Measurements from ENCODE around the gene L3MBTL4.
"Not testable (repeated sequence)": the region's sequence is repeated elsewhere in the genome, so short reads cannot be mapped to it uniquely, and the experiment has no call there.

L3MBTL4 gene

DNA sequence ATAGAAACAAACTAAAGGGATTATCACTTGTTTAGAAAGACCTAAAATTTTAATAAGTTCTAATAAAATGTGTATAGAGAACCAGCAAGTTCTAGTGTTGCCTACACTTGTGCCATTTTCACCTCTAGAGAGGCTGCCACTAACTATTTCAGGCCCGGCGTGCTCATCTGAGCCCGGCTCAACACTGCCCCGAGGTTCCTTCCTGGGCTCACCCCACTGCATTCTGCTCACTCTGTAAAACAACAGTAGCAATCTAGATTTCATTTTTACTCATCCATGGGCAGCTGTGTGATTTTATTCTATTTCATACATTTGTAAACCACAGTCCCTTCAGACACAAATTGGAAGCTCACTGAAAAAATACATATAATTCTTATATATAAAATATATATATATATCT lies 253.2 kb downstream of the L3MBTL4 start:
- Mint-ChIP-seq H3K36me3 (peaks cover 6% of the 10 kb centered on the region), H3K4me3 (no peak overlapping the region), H3K4me1 (no peaks in the 10 kb centered on the region), H3K9me3 (peaks cover 8% of the 10 kb centered on the region), H3K27ac (no peak overlapping the region), H3K27me3 (no peaks in the 10 kb centered on the region)
- ATAC-seq (ENCODE audit: low read depth) (no peak), DNase-seq (ENCODE audit: low spot score in 2 of 2) (no peak)

DNA sequence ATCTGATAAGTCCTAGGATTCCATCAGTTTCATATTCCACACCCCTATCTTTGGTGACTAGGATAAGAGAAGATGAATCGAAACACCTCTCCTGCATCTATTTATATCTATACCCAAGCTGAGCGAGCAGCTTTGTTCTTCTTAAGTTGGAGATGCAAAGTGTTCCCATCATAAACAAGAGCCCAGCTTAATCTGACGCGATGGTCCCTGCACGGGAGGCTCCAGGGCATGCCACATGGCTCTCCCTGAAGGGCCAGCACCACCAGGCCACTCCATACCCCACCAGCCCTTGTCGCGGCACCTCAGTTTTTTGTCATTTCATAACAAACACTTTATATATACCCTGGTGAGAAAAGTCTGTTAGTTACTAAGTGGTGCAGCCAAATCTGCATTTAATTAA lies 255.3 kb downstream of the L3MBTL4 start:
- no peak overlapping the region for H3K27ac Mint-ChIP-seq
- peaks cover 4% of the 10 kb centered on the region for H3K9me3 Mint-ChIP-seq
- DNase-seq (ENCODE audit: low spot score in 2 of 2) (no peak), ATAC-seq (ENCODE audit: low read depth) (no peak)
- no peaks in the 10 kb centered on the region for H3K27me3 Mint-ChIP-seq
- no peaks in the 10 kb centered on the region for H3K4me1 Mint-ChIP-seq
- no peak overlapping the region for H3K4me3 Mint-ChIP-seq
- H3K36me3 Mint-ChIP-seq, result peaks cover 5% of the 10 kb centered on the region

DNA sequence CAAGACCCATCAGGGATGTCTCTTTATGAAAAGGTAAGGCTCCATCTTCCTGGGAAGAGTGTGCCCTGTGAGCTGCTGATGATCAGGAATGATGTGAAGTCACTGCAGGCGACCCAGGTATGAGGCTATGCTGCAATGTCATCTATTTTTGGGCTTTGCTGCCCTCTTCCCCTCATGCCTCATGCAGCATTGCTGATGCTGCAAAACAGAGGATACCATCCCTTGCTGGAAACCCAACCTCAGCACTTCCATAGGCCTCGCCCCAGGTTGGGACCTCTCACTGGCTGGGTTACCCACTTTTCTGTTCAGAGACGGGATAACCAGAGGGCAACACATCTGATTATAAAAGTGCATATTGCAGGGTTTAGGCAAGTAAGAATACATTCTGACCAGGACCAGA lies 255.8 kb downstream of the L3MBTL4 start:
- H3K4me3 Mint-ChIP-seq, result no peak overlapping the region
- ATAC-seq (ENCODE audit: low read depth) (no peak), DNase-seq (ENCODE audit: low spot score in 2 of 2) (no peak)
- no peak overlapping the region for H3K27ac Mint-ChIP-seq
- H3K4me1 Mint-ChIP-seq, result no peaks in the 10 kb centered on the region
- peaks cover 5% of the 10 kb centered on the region for H3K36me3 Mint-ChIP-seq
- H3K27me3 Mint-ChIP-seq, result no peaks in the 10 kb centered on the region
- peaks cover 4% of the 10 kb centered on the region for H3K9me3 Mint-ChIP-seq

DNA sequence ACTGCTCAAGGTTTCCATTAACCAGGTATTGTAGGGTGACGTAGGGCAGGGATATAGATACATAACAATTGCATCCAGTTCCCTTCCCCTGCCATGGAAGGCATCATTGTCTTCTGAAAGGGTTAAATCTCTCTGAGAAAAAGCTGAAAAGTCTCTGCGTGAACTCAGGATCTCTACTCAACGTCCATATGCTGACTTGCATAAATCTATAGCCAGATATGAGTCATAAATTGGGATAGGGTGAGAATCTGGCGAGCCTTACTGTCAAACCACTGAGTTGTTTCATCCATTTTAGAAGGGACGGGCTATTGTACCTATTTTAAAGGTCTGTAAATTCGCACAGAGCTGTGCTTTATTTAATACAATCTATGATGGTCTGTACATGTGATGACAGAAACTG lies 258.3 kb downstream of the L3MBTL4 start:
- no peak overlapping the region for H3K27ac Mint-ChIP-seq
- ATAC-seq (ENCODE audit: low read depth), result no peak
- H3K4me1 Mint-ChIP-seq, result no peaks in the 10 kb centered on the region

DNA sequence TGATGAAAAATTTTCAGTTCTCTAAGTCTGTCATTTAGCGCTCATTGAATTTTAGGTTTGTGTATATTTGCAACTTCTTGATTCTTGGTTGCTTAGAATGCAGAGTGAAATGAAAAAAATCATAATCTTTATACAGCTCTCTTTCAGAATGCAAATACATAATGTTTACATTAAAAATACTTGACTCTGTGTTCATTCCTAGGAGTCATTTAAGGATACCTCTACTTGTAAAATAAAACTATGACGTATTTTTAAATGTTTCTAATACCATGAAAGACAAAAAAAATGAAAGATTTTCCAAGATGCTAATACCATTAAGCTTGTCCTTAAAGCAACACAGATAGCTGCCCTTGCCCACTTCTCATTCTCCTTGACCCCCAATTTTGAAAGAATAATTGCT lies 259.0 kb downstream of the L3MBTL4 start:
- ATAC-seq (ENCODE audit: low read depth), result no peak
- H3K27ac Mint-ChIP-seq, result no peak overlapping the region
- no peaks in the 10 kb centered on the region for H3K27me3 Mint-ChIP-seq

More for the DNA sequence above, 258.3 kb downstream of the L3MBTL4 start:
- no peak overlapping the region for H3K4me3 Mint-ChIP-seq
- no peaks in the 10 kb centered on the region for H3K9me3 Mint-ChIP-seq
- H3K27me3 Mint-ChIP-seq, result no peaks in the 10 kb centered on the region
- no peak for DNase-seq (ENCODE audit: low spot score in 2 of 2)
- no peaks in the 10 kb centered on the region for H3K36me3 Mint-ChIP-seq

DNA sequence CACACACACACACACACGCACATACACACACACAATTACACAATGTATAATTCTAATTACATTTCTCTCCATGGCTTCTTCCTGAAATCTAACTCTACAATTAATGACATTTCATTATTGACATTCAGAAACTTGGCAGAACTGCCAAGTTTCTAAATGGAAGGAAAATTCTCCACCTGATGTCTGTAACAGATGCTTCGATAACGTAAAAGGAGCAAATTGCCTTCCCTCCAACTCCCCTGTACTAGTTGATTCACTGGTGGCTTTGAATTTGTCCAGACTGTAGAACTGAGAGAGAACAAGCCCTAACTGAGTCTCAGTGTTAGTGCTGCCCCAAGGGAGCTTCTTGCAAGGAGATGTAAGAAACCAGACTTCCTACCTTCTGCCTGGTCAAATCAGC lies 264.3 kb downstream of the L3MBTL4 start:
- DNase-seq (ENCODE audit: low spot score in 2 of 2), result no peak
- ATAC-seq (ENCODE audit: low read depth), result no peak
- Mint-ChIP-seq H3K4me3 (no peak overlapping the region), H3K27ac (no peak overlapping the region), H3K4me1 (no peaks in the 10 kb centered on the region), H3K27me3 (no peaks in the 10 kb centered on the region), H3K36me3 (peaks cover 2% of the 10 kb centered on the region), H3K9me3 (peaks cover 7% of the 10 kb centered on the region)

More for the DNA sequence above, 259.0 kb downstream of the L3MBTL4 start:
- DNase-seq (ENCODE audit: low spot score in 2 of 2), result no peak
- no peaks in the 10 kb centered on the region for H3K36me3 Mint-ChIP-seq
- no peak overlapping the region for H3K4me3 Mint-ChIP-seq
- H3K9me3 Mint-ChIP-seq, result no peaks in the 10 kb centered on the region
- H3K4me1 Mint-ChIP-seq, result no peaks in the 10 kb centered on the region

DNA sequence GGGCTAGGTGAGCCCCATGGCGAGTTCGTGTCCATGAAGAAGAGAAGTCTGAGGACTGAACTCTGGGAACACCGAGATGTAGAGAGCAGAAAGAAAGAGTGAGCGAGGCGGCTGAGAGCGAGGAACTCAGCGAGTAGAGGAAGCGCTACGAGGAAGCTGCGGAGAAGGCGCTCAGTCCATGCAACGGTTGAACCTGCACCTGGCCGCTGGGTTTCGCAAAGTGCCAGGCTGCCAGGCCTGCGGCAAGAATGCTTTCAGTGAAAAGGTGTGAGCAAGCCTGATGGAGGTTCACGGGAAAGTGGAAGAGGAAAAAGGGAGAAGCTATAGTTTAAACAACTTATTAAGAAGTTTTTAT lies 268.4 kb downstream of the L3MBTL4 start:
- Mint-ChIP-seq H3K27me3 (no peaks in the 10 kb centered on the region), H3K36me3 (peaks cover 3% of the 10 kb centered on the region), H3K4me1 (no peaks in the 10 kb centered on the region)

DNA sequence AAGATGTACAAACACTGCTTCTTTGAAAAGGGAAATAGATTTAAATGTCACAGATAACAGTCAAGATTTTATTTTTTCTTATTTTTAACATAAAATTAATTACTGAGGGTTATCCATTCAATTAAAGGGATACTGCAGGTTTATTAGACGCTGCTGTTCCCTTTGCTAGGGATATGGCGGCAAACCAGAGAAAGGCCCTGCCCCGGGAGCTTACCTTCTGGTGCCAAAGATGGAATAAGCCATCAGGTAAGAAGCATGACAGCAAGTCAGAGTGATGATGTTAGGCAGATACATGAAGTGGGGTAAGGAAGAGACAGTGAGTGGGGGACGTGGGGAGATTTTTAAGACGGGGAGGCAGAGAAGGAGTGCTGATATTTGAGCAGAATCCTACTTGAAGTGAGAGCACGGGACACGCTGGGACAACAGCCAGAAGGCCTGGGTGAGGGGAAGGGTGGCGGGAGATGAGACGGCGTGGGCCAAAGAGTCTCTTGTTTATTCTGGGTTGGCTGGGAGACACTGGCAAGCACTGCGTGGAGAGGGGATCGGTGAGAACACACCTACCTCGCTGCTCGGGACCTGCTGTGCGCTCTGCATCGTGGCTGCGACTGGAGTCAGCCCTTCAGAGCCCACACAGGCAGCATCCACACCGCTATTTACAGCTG lies 268.9 kb downstream of the L3MBTL4 start:
- no peak for DNase-seq (ENCODE audit: low spot score in 2 of 2)
- Mint-ChIP-seq H3K9me3 (peaks cover 7% of the 10 kb centered on the region), H3K27ac (no peak overlapping the region), H3K27me3 (no peaks in the 10 kb centered on the region), H3K36me3 (peaks cover 3% of the 10 kb centered on the region), H3K4me3 (no peak overlapping the region), H3K4me1 (no peaks in the 10 kb centered on the region)
- no peak for ATAC-seq (ENCODE audit: low read depth)

More for the DNA sequence above, 268.4 kb downstream of the L3MBTL4 start:
- ATAC-seq (ENCODE audit: low read depth) (no peak), DNase-seq (ENCODE audit: low spot score in 2 of 2) (no peak)
- Mint-ChIP-seq H3K27ac (no peak overlapping the region), H3K4me3 (no peak overlapping the region), H3K9me3 (peaks cover 7% of the 10 kb centered on the region)

DNA sequence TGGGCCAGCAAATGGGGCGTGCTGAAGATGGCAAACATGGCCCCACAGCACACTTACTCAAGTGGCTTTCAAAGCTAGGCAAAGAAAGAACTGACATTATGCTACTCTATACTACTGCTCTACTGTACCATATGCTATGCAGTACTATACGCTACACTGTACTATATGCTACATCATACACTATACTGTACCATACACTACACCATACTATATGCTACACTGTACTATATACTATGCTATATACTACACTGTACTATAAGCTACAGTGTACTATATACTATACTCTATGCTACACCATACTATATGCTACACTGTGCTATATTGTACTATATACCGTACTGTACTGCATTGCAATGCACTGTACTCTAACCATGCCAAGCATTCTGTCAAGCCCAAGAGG lies 275.7 kb downstream of the L3MBTL4 start:
- no peak overlapping the region for H3K27ac Mint-ChIP-seq
- no peak for ATAC-seq (ENCODE audit: low read depth)
- no peak for DNase-seq (ENCODE audit: low spot score in 2 of 2)

DNA sequence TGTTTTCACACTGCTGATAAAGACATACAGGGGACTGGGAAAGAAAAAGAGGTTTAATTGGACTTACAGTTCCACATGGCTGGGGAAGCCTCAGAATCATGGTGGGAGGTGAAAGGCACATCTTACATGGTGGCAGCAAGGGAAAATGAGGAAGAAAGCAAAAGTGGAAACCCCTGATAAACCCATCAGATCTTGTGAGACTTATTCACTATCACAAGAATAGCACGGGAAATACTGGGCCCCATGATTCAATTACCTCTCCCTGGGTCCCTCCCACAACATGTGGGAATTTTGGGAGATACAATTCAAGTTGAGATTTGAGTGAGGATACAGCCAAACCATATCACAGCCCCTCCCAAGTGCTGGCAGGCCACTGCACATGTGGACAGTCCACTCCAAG lies 278.8 kb downstream of the L3MBTL4 start:
- DNase-seq (ENCODE audit: low spot score in 2 of 2); H3K27ac Mint-ChIP-seq; H3K4me3 Mint-ChIP-seq; H3K9me3 Mint-ChIP-seq; H3K4me1 Mint-ChIP-seq; ATAC-seq (ENCODE audit: low read depth); H3K36me3 Mint-ChIP-seq; H3K27me3 Mint-ChIP-seq: not testable (repeated sequence)

More for the DNA sequence above, 275.7 kb downstream of the L3MBTL4 start:
- Mint-ChIP-seq H3K4me3 (no peak overlapping the region), H3K4me1 (no peaks in the 10 kb centered on the region), H3K9me3 (peaks cover 5% of the 10 kb centered on the region), H3K27me3 (no peaks in the 10 kb centered on the region), H3K36me3 (peaks cover 9% of the 10 kb centered on the region)

DNA sequence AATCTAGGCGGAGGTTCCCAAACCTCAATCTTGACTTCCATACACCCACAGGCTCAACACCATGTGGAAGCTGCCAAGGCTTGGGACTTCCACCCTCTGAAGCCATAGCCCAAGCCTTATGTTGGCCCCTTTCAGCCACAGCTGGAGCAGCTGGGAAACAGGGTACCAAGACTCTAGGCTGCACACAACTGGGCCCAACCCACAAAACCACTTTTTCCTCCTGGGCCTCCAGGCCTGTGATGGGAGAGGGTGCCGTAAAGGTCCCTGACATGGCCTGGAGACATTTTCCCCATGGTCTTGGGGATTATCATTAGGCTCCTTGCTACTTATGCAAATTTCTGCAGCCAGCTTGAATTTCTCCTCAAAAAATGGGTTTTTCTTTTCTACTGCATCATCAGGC lies 279.7 kb downstream of the L3MBTL4 start:
- ATAC-seq (ENCODE audit: low read depth); H3K9me3 Mint-ChIP-seq; H3K4me3 Mint-ChIP-seq; DNase-seq (ENCODE audit: low spot score in 2 of 2); H3K27me3 Mint-ChIP-seq; H3K36me3 Mint-ChIP-seq; H3K27ac Mint-ChIP-seq; H3K4me1 Mint-ChIP-seq: not testable (repeated sequence)

DNA sequence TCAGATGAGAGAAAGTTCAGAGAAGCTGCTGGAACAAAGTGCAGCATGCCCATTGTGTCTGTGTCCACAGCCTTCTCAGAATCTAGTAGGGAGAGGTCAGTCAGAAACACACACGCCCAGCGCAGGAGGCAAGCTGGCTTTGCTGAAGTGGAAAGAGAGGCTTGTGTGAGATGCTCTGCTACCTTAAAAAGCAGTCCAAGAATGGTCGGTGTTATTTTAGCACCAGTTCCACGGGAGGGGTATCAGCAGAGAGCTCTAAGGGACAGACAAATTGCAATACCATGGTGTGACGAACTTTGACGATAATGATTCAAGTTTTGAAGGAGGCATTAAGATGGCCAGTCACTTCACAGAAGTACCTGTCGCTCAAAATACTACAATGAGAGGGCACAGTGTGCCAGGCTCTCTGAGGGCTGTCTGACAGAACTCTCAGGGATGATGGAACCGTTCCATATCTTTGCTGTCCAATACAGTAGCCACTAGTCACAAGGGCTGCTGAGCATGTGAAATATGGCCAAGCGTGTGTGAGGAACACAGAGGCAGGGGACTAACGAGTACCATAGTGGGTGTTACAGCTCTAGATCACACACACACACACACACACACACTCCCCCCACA lies 281.9 kb downstream of the L3MBTL4 start:
- ATAC-seq (ENCODE audit: low read depth), result no peak

DNA sequence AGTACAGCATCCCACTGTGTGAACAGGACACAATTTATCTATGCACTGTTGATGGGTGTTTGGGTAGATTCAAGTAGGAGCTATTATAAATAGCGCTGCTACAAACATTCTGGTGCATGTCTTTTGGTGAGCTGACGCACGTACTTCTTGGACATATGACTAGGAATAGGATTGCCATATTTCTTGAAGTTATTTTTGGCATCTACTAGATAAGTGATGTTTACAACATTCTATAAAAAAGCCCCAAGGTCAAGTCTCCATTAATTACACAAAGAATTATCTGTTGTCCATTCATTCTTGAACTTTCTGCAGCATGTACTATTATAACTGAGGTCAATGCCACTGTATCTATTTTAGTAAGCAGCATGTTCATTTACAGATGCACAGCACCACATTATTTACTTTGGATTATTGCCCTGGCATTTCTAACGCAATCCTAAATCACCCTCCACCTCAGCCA lies 293.9 kb downstream of the L3MBTL4 start:
- no peak overlapping the region for H3K27ac Mint-ChIP-seq
- H3K36me3 Mint-ChIP-seq, result peaks cover 2% of the 10 kb centered on the region
- peaks cover under 1% of the 10 kb centered on the region for H3K4me1 Mint-ChIP-seq
- no peak overlapping the region for H3K4me3 Mint-ChIP-seq
- DNase-seq (ENCODE audit: low spot score in 2 of 2) (no peak), ATAC-seq (ENCODE audit: low read depth) (no peak)
- peaks cover 4% of the 10 kb centered on the region for H3K9me3 Mint-ChIP-seq
- H3K27me3 Mint-ChIP-seq, result no peaks in the 10 kb centered on the region

More for the DNA sequence above, 281.9 kb downstream of the L3MBTL4 start:
- peaks cover 9% of the 10 kb centered on the region for H3K36me3 Mint-ChIP-seq
- no peaks in the 10 kb centered on the region for H3K27me3 Mint-ChIP-seq
- H3K27ac Mint-ChIP-seq, result no peak overlapping the region
- no peak overlapping the region for H3K4me3 Mint-ChIP-seq
- no peaks in the 10 kb centered on the region for H3K4me1 Mint-ChIP-seq
- no peak for DNase-seq (ENCODE audit: low spot score in 2 of 2)
- peaks cover 5% of the 10 kb centered on the region for H3K9me3 Mint-ChIP-seq

DNA sequence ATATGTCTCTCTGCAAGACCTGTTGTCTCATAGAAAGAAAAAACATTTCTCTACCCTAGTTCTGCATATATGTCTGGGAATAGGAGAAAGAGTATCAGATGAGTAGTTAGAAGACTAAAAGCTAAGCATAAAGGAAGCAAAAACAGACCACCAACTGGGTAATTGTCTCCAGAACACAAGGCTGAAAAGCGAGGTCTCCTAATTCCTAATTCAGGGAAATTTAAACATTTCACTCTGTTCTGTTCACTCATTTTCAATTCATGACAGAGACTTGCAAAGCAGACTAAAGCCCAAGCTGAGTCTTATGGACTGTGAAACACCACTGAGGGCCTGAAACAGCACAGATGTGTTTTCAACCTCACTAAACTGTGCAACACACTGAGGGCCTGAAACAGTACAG lies 294.9 kb downstream of the L3MBTL4 start:
- Mint-ChIP-seq H3K4me3 (no peak overlapping the region), H3K27me3 (no peaks in the 10 kb centered on the region), H3K36me3 (peaks cover 2% of the 10 kb centered on the region), H3K9me3 (peaks cover 6% of the 10 kb centered on the region), H3K27ac (no peak overlapping the region), H3K4me1 (peaks cover 2% of the 10 kb centered on the region)
- no peak for ATAC-seq (ENCODE audit: low read depth)
- no peak for DNase-seq (ENCODE audit: low spot score in 2 of 2)

DNA sequence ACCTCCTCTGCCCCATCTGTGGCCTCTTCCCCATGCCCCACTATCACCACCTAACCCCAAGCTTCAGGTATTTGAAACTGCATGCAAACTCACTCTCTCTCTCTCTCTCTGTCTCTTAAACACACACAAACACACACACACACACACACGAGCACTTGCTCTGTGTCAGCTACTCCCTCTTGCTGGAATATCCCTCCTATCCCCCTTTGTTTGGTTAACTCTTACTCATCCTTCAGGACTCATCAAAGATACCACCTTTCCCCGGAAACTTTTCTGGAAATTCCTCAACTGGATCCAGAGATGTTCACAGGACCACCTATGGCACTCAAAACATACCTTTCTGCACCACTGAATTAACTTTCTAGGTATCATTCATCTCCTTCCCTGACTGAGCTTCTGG lies 296.6 kb downstream of the L3MBTL4 start:
- Mint-ChIP-seq H3K27me3 (no peaks in the 10 kb centered on the region), H3K9me3 (peaks cover 5% of the 10 kb centered on the region), H3K27ac (no peak overlapping the region), H3K4me1 (peaks cover 2% of the 10 kb centered on the region), H3K36me3 (peaks cover 2% of the 10 kb centered on the region), H3K4me3 (no peak overlapping the region)
- ATAC-seq (ENCODE audit: low read depth) (no peak), DNase-seq (ENCODE audit: low spot score in 2 of 2) (no peak)
